Gastroesophageal sphincter (tissue), 3 donors: Measurements from ENCODE around the gene CD34.

Source experiments
- CTCF ChIP-seq, 4 experiments: fragments of 200-600 bp in 2 of 4; fragments of 450-650 bp in 2 of 4; sonication (generic) in 1 of 4; IDR thresholded peaks; one replicate each; pipeline ENCODE4 v1.5.1; 2017 to 2019; ENCODE audit warnings: antibody characterized with exemption in 4 of 4, mild to moderate bottlenecking in 2 of 4, moderate library complexity in 2 of 4
- EP300 ChIP-seq: sonication (generic); formaldehyde crosslinking; IDR thresholded peaks from one replicate; pipeline ENCODE4 v1.6.1; 2017; ENCODE audit warnings: antibody characterized with exemption, mild to moderate bottlenecking

- TF ChIP-seq EP300, result no peak
- no peak for TF ChIP-seq CTCF (IDR thresholded peaks at IDR 0.05)
These were observed 76.8 kb downstream of the CD34 start for GRCh38 chr1:207833956-207834660.
